Gastroesophageal sphincter (tissue), 4 donors: ENCODE data around the gene KIAA1755. TPM values are rescaled to one million over a fixed set of nuclear protein-coding genes. Genes with fewer than 3 reads are reported as not detected.

ENCODE experiments used
- ATAC-seq: fragments of 150-250 bp; one replicate; pipeline ENCODE4 v1.9.1; 2016; ENCODE audit warnings: mild to moderate bottlenecking, moderate library complexity
- H3K27ac ChIP-seq, 4 donors: fragments of 200-600 bp; sonication (generic) in 3 of 4; 1 replicate in 3 of 4; 2 replicates in 1 of 4; pipeline ENCODE4 v1.5.1; 2016 to 2019
- H3K27me3 ChIP-seq: fragments of 200-600 bp; sonication (generic); one replicate; pipeline ENCODE4 v1.5.1; 2019
- H3K36me3 ChIP-seq, 2 donors: fragments of 200-600 bp; sonication (generic); one replicate each; pipeline ENCODE4 v1.5.1; 2019; ENCODE audit warnings: control low read depth in 1 of 2
- H3K4me1 ChIP-seq, 3 donors: fragments of 200-600 bp; sonication (generic); 1 replicate in 2 of 3; 2 replicates in 1 of 3; pipeline ENCODE4 v1.5.1; 2016 to 2019; ENCODE audit warnings: control low read depth in 2 of 3
- H3K4me3 ChIP-seq, 2 donors: fragments of 200-600 bp; sonication (generic); one replicate each; pipeline ENCODE4 v1.5.1; 2019; ENCODE audit warnings: mild to moderate bottlenecking in 1 of 2, moderate library complexity in 1 of 2
- H3K9me3 ChIP-seq, 3 donors: fragments of 200-600 bp; sonication (generic); one replicate each; pipeline ENCODE4 v1.5.1; 2017 to 2019; ENCODE audit warnings: control low read depth in 2 of 3
- CTCF ChIP-seq, 4 experiments: fragments of 200-600 bp in 2 of 4; fragments of 450-650 bp in 2 of 4; sonication (generic) in 1 of 4; IDR thresholded peaks; one replicate each; pipeline ENCODE4 v1.5.1; 2017 to 2019; ENCODE audit warnings: antibody characterized with exemption in 4 of 4, mild to moderate bottlenecking in 2 of 4, moderate library complexity in 2 of 4
- EP300 ChIP-seq: sonication (generic); formaldehyde crosslinking; IDR thresholded peaks from one replicate; pipeline ENCODE4 v1.6.1; 2017; ENCODE audit warnings: antibody characterized with exemption, mild to moderate bottlenecking
- POLR2A ChIP-seq, 2 donors: fragments of 450-650 bp; IDR thresholded peaks; one replicate each; pipeline ENCODE4 v1.6.1; 2017; ENCODE audit warnings: antibody characterized with exemption in 2 of 2, mild to moderate bottlenecking in 2 of 2, moderate library complexity in 1 of 2
- POLR2AphosphoS5 ChIP-seq: sonication (generic); formaldehyde crosslinking; IDR thresholded peaks from one replicate; pipeline ENCODE4 v1.6.1; 2017; ENCODE audit warnings: antibody characterized with exemption
- WGBS, 2 donors: methylation state at CpG; one replicate each; pipeline ENCODE4 v1.1.5; 2018; ENCODE audit warnings: low coverage in 1 of 2; 5-methylcytosine and 5-hydroxymethylcytosine counted together
- total RNA-seq, 4 donors: library from RNA; depleted of rRNA; stranded (reverse); fragments of >200 nt; gene quantifications; one replicate each; pipeline ENCODE4 v1.1.0, GENCODE V29; 2016

KIAA1755 gene
- total RNA-seq, 4 donors from 2014 or later: 5.1 to 19.9 (median 11.5) TPM

- Histone ChIP-seq H3K36me3 (peaks cover 0 to 39% of the 10 kb centered on the region in 2 donors), H3K4me1 (peaks cover 0 to 17% (median 0%) of the 10 kb centered on the region in 3 donors), H3K9me3 (no peaks in the 10 kb centered on the region), H3K27me3 (no peaks in the 10 kb centered on the region), H3K27ac (peak overlapping the region in 2 of 4 donors; percentile 11), H3K4me3 (no peak overlapping the region)
- 42 to 46% methylated on average over 6 to 11 of the region's 12 CpGs for WGBS, 2 donors
- ATAC-seq: no peak
- peak; percentile 68 to 95 (median 82) for TF ChIP-seq CTCF (IDR thresholded peaks at IDR 0.05)
- no peak for TF ChIP-seq POLR2A (IDR thresholded peaks at IDR 0.05)
- no peak for TF ChIP-seq EP300
These were observed 38.2 kb downstream of the KIAA1755 start for GRCh38 chr20:38222231-38222922.

GRCh38 chr20:38221119-38221589, 39.4 kb downstream of the KIAA1755 start:
- no peak overlapping the region for H3K27ac ChIP-seq
- no peaks in the 10 kb centered on the region for H3K9me3 ChIP-seq
- peaks cover 0 to 33% of the 10 kb centered on the region in 2 donors for H3K36me3 ChIP-seq
- WGBS, 2 donors: 20% methylated on average over 2 of the region's 11 CpGs; no CpG with 5 or more reads in 1 of the 2 donors
- peaks cover 0 to 17% (median 0%) of the 10 kb centered on the region in 3 donors for H3K4me1 ChIP-seq
- peak; percentile 49 for ATAC-seq
- no peaks in the 10 kb centered on the region for H3K27me3 ChIP-seq
- no peak overlapping the region for H3K4me3 ChIP-seq
- TF ChIP-seq POLR2A (IDR thresholded peaks at IDR 0.05) (no peak), EP300 (no peak), CTCF (IDR thresholded peaks at IDR 0.05) (peak in 3 of 4 experiments; percentile 84 to 97 (median 87))

- H3K9me3 ChIP-seq: no peaks in the 10 kb centered on the region
- no peak overlapping the region for H3K4me3 ChIP-seq
- ATAC-seq: no peak
- 51 to 67% methylated on average over 5 of the region's 11 CpGs for WGBS, 2 donors
- H3K36me3 ChIP-seq: peaks cover 0 to 28% of the 10 kb centered on the region in 2 donors
- H3K4me1 ChIP-seq: peaks cover 0 to 17% (median 0%) of the 10 kb centered on the region in 3 donors
- H3K27me3 ChIP-seq: no peaks in the 10 kb centered on the region
- no peak for TF ChIP-seq EP300
- TF ChIP-seq POLR2AphosphoS5: no peak
- no peak for TF ChIP-seq POLR2A (IDR thresholded peaks at IDR 0.05)
- no peak for TF ChIP-seq CTCF (IDR thresholded peaks at IDR 0.05)
- no peak overlapping the region for H3K27ac ChIP-seq
These were observed 39.9 kb downstream of the KIAA1755 start for GRCh38 chr20:38220587-38221118.

GRCh38 chr20:38219006-38219950, 41.3 kb downstream of the KIAA1755 start:
- H3K27me3 ChIP-seq: no peaks in the 10 kb centered on the region
- no peak overlapping the region for H3K4me3 ChIP-seq
- peaks cover 0 to 14% of the 10 kb centered on the region in 2 donors for H3K36me3 ChIP-seq
- no peaks in the 10 kb centered on the region for H3K9me3 ChIP-seq
- H3K4me1 ChIP-seq: peaks cover 0 to 17% (median 0%) of the 10 kb centered on the region in 3 donors
- TF ChIP-seq EP300 (no peak), POLR2AphosphoS5 (no peak), CTCF (IDR thresholded peaks at IDR 0.05) (no peak), POLR2A (IDR thresholded peaks at IDR 0.05) (no peak)
- no peak for ATAC-seq
- no peak overlapping the region for H3K27ac ChIP-seq
- 76% methylated on average over 4 of the region's 19 CpGs; no CpG with 5 or more reads in 1 of the 2 donors for WGBS, 2 donors
